Measurements from ENCODE around the gene SAXO1.

DNA sequence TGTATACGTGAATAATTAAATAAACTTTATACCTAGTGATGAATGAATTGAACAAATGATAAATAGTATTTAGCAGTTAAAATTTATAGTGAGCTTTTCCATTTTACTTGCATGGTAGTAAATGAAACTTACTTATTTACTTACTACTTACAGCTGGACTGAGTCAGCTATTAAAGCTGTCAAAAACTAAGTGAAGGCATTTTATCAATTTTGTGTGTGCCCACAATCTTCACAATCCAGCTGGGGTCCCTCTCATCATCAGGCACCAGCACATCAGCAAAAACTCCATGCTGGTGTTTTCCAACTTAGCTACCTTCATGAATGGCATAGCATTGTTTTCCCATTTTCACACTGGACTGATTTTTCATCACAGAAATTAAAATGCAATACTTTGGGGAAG, 81.1 kb downstream of the SAXO1 start:
- TF ChIP-seq CTCF (IDR thresholded peaks at IDR 0.05) (no peak), POLR2A (IDR thresholded peaks at IDR 0.05) (no peak)

All from suprapubic skin (tissue), 3 donors.